Uterus (tissue), 2 donors: ENCODE results near the gene CFAP77.

Source experiments
- CTCF ChIP-seq, 4 experiments: fragments of 200-600 bp in 2 of 4; fragments of 450-650 bp in 2 of 4; sonication (generic) in 2 of 4; IDR thresholded peaks; one replicate each; pipeline ENCODE4 v1.5.1; 2016 to 2019; ENCODE audit warnings: antibody characterized with exemption in 4 of 4, mild to moderate bottlenecking in 2 of 4, moderate library complexity in 1 of 4
- POLR2A ChIP-seq, 2 donors: fragments of 450-650 bp; IDR thresholded peaks; one replicate each; pipeline ENCODE4 v1.6.1; 2016; ENCODE audit warnings: antibody characterized with exemption in 2 of 2, mild to moderate bottlenecking in 1 of 2, moderate library complexity in 1 of 2

GRCh38 chr9:132547976-132548730 lies 138.1 kb downstream of the CFAP77 start:
- TF ChIP-seq POLR2A (IDR thresholded peaks at IDR 0.05) (no peak), CTCF (IDR thresholded peaks at IDR 0.05) (no peak)
